HCT116 (cell line): ENCODE measurements around the gene RNF111. TPM values are rescaled to one million over a fixed set of nuclear protein-coding genes. Genes with fewer than 3 reads are reported as not detected.

Experiments
- ATAC-seq: fragments of 200-7000 bp; cut with Tn5 transposase; 2 replicates; pipeline ENCODE4 v1.9.1; 2020; ENCODE audit warnings: mild to moderate bottlenecking, moderate library complexity
- BruUV-seq: library from RNA; stranded (reverse); fragments of 400-500 nt; replicated peaks from 2 replicates; lab custom pipeline; 2021; lab: Mats Ljungman, UMichigan
- CTCF ChIA-PET: fragments of 300-600 bp; sonication (Branson Sonifier 250); formaldehyde crosslinking; loops from one replicate; lab custom pipeline; 2021; ENCODE audit warnings: antibody characterized with exemption; lab: Charles Lee
- POLR2A ChIA-PET: fragments of 300-600, 350-600 bp; sonication (Branson Sonifier 250); formaldehyde crosslinking; loops from one replicate; lab custom pipeline; 2021; ENCODE audit warnings: antibody characterized with exemption; lab: Charles Lee
- RAD21 ChIA-PET, 2 experiments: fragments of 300-600 bp; sonication (Branson Sonifier 250); formaldehyde crosslinking; loops; one replicate each; lab custom pipeline; 2023; ENCODE audit warnings: low total read pairs in 2 of 2; ENCODE audit not compliant: uncharacterized antibody in 2 of 2, unreplicated experiment in 2 of 2, low non-redundant PET in 1 of 2; lab: Charles Lee
- DNase-seq: peaks from one replicate; pipeline ENCODE4 v3.0.0-alpha.2; 2010; ENCODE audit warnings: low read depth, low spot score
- H2AFZ ChIP-seq: fragments of 200-600 bp; shearing (Covaris generic), sonication (generic); 2 replicates; pipeline ENCODE4 v1.6.1; 2017; ENCODE audit warnings: low read depth, mixed run types, mixed read lengths, antibody characterized with exemption, low read length; ENCODE audit not compliant: poor library complexity, severe bottlenecking
- H3K27ac ChIP-seq: 2 replicates; pipeline ENCODE4 v1.5.1; 2012; ENCODE audit warnings: low read depth, low read length
- H3K27me3 ChIP-seq: fragments of 200-600 bp; sonication (generic); 2 replicates; pipeline ENCODE4 v1.6.1; 2016; ENCODE audit warnings: mixed run types, low read length, mixed read lengths; ENCODE audit not compliant: insufficient read depth
- H3K36me3 ChIP-seq, 2 experiments: fragments of 200-500 bp in 1 of 2; fragments of 200-600 bp in 1 of 2; sonication (Bioruptor generic) in 1 of 2; sonication (generic) in 1 of 2; 2 replicates each; pipeline versions ENCODE4 v1.5.1 to v1.6.1; 2014 to 2016; ENCODE audit warnings: low read length in 2 of 2, inconsistent platforms in 1 of 2, mixed read lengths in 1 of 2, mixed run types in 1 of 2; ENCODE audit not compliant: insufficient read depth in 2 of 2, control insufficient read depth in 1 of 2
- H3K4me1 ChIP-seq, 2 experiments: fragments of 200-600 bp in 1 of 2; sonication (generic) in 1 of 2; 2 replicates each; pipeline versions ENCODE4 v1.5.1 to v1.6.1; 2012 to 2017; ENCODE audit warnings: low read length in 2 of 2, inconsistent platforms in 1 of 2, mild to moderate bottlenecking in 1 of 2, mixed read lengths in 1 of 2, mixed run types in 1 of 2, moderate library complexity in 1 of 2; ENCODE audit not compliant: insufficient read depth in 2 of 2, control insufficient read depth in 1 of 2
- H3K4me2 ChIP-seq: fragments of 200-600 bp; sonication (generic); 2 replicates; pipeline ENCODE4 v1.6.1; 2017; ENCODE audit warnings: mixed run types, low read length, mixed read lengths
- H3K4me3 ChIP-seq, 2 experiments: fragments of 200-600 bp in 1 of 2; sonication (generic) in 1 of 2; replicated peaks in 1 of 2; 2 replicates each; pipeline ENCODE4 v1.5.1; 2011 to 2016; ENCODE audit warnings: low read length in 2 of 2, control low read depth in 1 of 2, low read depth in 1 of 2, mild to moderate bottlenecking in 1 of 2, mixed read lengths in 1 of 2, mixed run types in 1 of 2
- H3K79me2 ChIP-seq: fragments of 200-600 bp; sonication (generic); 2 replicates; pipeline ENCODE4 v1.6.1; 2017; ENCODE audit warnings: mild to moderate bottlenecking, mixed run types, low read length, moderate library complexity, mixed read lengths; ENCODE audit not compliant: insufficient read depth
- H3K9ac ChIP-seq: fragments of 200-600 bp; sonication (generic); 2 replicates; pipeline ENCODE4 v1.6.1; 2016; ENCODE audit warnings: low read length, mixed read lengths
- H3K9me2 ChIP-seq: fragments of 200-600 bp; sonication (generic), shearing (Covaris generic); 2 replicates; pipeline ENCODE4 v1.6.1; 2017; ENCODE audit warnings: mixed run types, mild to moderate bottlenecking, moderate library complexity; ENCODE audit not compliant: insufficient read depth
- H3K9me3 ChIP-seq, 2 experiments: fragments of 200-500 bp in 1 of 2; fragments of 200-600 bp in 1 of 2; sonication (Bioruptor generic) in 1 of 2; sonication (generic) in 1 of 2; 2 replicates each; pipeline ENCODE4 v1.6.1; 2014 to 2017; ENCODE audit warnings: low read length in 2 of 2, mixed read lengths in 2 of 2, inconsistent platforms in 1 of 2, low read depth in 1 of 2, mild to moderate bottlenecking in 1 of 2, mixed run types in 1 of 2, moderate library complexity in 1 of 2; ENCODE audit not compliant: control insufficient read depth in 1 of 2, insufficient read depth in 1 of 2
- H4K20me1 ChIP-seq: fragments of 200-600 bp; sonication (generic), shearing (Covaris generic); 2 replicates; pipeline ENCODE4 v1.6.1; 2017; ENCODE audit warnings: mixed run types, mild to moderate bottlenecking, moderate library complexity; ENCODE audit not compliant: insufficient read depth
- CBX3 ChIP-seq: IDR thresholded peaks from 2 replicates; pipeline ENCODE4 v1.6.1; 2012; ENCODE audit warnings: low read depth
- ELF1 ChIP-seq: IDR thresholded peaks from 2 replicates; pipeline ENCODE4 v1.6.1; 2012; ENCODE audit warnings: low read depth, borderline replicate concordance
- EZH2phosphoT487 ChIP-seq: fragments of 200-600 bp; IDR thresholded peaks from 2 replicates; pipeline ENCODE4 v1.6.1; 2018; ENCODE audit warnings: antibody characterized with exemption, borderline replicate concordance
- FOSL1 ChIP-seq: IDR thresholded peaks from 2 replicates; pipeline ENCODE4 v1.6.1; 2012; ENCODE audit warnings: low read depth
- POLR2A ChIP-seq: IDR thresholded peaks from 2 replicates; pipeline ENCODE4 v1.7.0; 2011; ENCODE audit warnings: borderline replicate concordance; ENCODE audit not compliant: insufficient read depth, insufficient read length; ENCODE audit errors: extremely low read depth
- POLR2AphosphoS5 ChIP-seq: IDR thresholded peaks from 2 replicates; pipeline ENCODE4 v1.6.1; 2011; ENCODE audit warnings: mild to moderate bottlenecking, low read depth, low read length, moderate library complexity
- RAD21 ChIP-seq: IDR thresholded peaks from 2 replicates; pipeline ENCODE4 v1.6.1; 2012; ENCODE audit warnings: low read depth, mild to moderate bottlenecking
- SP1 ChIP-seq: IDR thresholded peaks from 2 replicates; pipeline ENCODE4 v1.6.1; 2012; ENCODE audit warnings: low read depth
- ZNF274 ChIP-seq: fragments of 200-500 bp; sonication (Bioruptor generic); IDR thresholded peaks from 2 replicates; pipeline ENCODE4 v1.6.1; 2014; ENCODE audit warnings: mild to moderate bottlenecking, low read depth, low read length, inconsistent platforms
- intact Hi-C: fragments of 100-400 bp; cut with micrococcal nuclease; formaldehyde crosslinking; loops from 2 replicates; pipeline ENCODE4 v1.10.0; 2022
- total RNA-seq: library from RNA; stranded (reverse); gene quantifications from one replicate; pipeline ENCODE4 v1.2.1, GENCODE V29; 2021; ENCODE audit not compliant: unreplicated experiment
- TF ChIP-seq, protein P1 (sequence below), 3 experiments: fragments of 200-600 bp in 1 of 3; sonication (generic) in 1 of 3; IDR thresholded peaks in 2 of 3; conservative IDR thresholded peaks in 1 of 3; 2 replicates each; pipeline ENCODE4 v1.5.1; 2012 to 2017; ENCODE audit warnings: low read depth in 2 of 3, low read length in 2 of 3, antibody characterized with exemption in 1 of 3, borderline replicate concordance in 1 of 3, control low read depth in 1 of 3, mild to moderate bottlenecking in 1 of 3, mixed read lengths in 1 of 3, mixed run types in 1 of 3, moderate library complexity in 1 of 3; ENCODE audit not compliant: insufficient read depth in 1 of 3
- TF ChIP-seq, protein P2 (sequence below): IDR thresholded peaks from 2 replicates; pipeline ENCODE4 v1.6.1; 2012
- TF ChIP-seq, protein P3 (sequence below): IDR thresholded peaks from 2 replicates; pipeline ENCODE4 v1.6.1; 2011; ENCODE audit warnings: mild to moderate bottlenecking, low read length, moderate library complexity; ENCODE audit not compliant: insufficient replicate concordance; ENCODE audit errors: extremely low read depth

The RNF111 gene
- total RNA-seq, 1 experiment from 2014 or later: 31.5 TPM

DNA sequence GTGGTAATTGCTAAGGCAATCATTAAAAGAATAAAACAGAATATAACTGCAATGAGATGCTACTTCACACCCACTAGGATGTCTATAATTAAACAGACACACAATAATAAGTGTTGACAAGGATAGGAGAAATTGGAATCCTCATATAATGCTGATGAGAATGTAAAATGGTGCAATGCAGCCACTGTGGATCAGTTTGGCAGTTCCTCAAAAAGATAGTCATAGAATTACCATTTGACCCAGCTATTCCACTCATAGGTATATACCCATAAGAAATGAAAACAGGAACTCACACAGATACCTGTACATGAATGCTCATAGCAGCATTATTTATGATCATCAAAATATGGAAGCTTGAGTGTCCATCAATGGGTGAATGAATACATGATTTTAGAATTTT lies 9.6 kb upstream of the RNF111 start:
- DNase-seq (no peak), ATAC-seq (no peak)
- no peaks in the 10 kb centered on the region for H3K9me3 ChIP-seq
- ChIA-PET RAD21 (no interaction called here), CTCF (no interaction called here), POLR2A (no interaction called here)
- H2AFZ ChIP-seq: no peak overlapping the region
- no peaks in the 10 kb centered on the region for H3K36me3 ChIP-seq
- H3K4me2 ChIP-seq: no peak overlapping the region
- TF ChIP-seq, protein P1, sequence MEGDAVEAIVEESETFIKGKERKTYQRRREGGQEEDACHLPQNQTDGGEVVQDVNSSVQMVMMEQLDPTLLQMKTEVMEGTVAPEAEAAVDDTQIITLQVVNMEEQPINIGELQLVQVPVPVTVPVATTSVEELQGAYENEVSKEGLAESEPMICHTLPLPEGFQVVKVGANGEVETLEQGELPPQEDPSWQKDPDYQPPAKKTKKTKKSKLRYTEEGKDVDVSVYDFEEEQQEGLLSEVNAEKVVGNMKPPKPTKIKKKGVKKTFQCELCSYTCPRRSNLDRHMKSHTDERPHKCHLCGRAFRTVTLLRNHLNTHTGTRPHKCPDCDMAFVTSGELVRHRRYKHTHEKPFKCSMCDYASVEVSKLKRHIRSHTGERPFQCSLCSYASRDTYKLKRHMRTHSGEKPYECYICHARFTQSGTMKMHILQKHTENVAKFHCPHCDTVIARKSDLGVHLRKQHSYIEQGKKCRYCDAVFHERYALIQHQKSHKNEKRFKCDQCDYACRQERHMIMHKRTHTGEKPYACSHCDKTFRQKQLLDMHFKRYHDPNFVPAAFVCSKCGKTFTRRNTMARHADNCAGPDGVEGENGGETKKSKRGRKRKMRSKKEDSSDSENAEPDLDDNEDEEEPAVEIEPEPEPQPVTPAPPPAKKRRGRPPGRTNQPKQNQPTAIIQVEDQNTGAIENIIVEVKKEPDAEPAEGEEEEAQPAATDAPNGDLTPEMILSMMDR (IDR thresholded peaks at IDR 0.05 in 2 of 3, conservative IDR thresholded peaks at IDR 0.05 in 1 of 3; ENCODE audit: borderline replicate concordance in 1 of 3, insufficient read depth in 1 of 3, low read depth in 2 of 3, low read length in 2 of 3): no peak
- TF ChIP-seq, protein P2, sequence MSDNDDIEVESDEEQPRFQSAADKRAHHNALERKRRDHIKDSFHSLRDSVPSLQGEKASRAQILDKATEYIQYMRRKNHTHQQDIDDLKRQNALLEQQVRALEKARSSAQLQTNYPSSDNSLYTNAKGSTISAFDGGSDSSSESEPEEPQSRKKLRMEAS: no peak
- TF ChIP-seq RAD21 (no peak), SP1 (no peak), EZH2phosphoT487 (no peak), CBX3 (no peak), ZNF274 (no peak), FOSL1 (no peak), POLR2A (no peak), POLR2AphosphoS5 (no peak), ELF1 (no peak)
- TF ChIP-seq, protein P3, sequence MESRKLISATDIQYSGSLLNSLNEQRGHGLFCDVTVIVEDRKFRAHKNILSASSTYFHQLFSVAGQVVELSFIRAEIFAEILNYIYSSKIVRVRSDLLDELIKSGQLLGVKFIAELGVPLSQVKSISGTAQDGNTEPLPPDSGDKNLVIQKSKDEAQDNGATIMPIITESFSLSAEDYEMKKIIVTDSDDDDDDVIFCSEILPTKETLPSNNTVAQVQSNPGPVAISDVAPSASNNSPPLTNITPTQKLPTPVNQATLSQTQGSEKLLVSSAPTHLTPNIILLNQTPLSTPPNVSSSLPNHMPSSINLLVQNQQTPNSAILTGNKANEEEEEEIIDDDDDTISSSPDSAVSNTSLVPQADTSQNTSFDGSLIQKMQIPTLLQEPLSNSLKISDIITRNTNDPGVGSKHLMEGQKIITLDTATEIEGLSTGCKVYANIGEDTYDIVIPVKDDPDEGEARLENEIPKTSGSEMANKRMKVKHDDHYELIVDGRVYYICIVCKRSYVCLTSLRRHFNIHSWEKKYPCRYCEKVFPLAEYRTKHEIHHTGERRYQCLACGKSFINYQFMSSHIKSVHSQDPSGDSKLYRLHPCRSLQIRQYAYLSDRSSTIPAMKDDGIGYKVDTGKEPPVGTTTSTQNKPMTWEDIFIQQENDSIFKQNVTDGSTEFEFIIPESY: no peak
- H3K9me2 ChIP-seq: no peaks in the 10 kb centered on the region
- H3K9ac ChIP-seq: no peak overlapping the region
- H3K27me3 ChIP-seq: no peaks in the 10 kb centered on the region
- no peaks in the 10 kb centered on the region for H4K20me1 ChIP-seq
- intact Hi-C loops: no loop called here
- no peaks in the 10 kb centered on the region for H3K4me1 ChIP-seq
- BruUV-seq: no TSS peak
- H3K79me2 ChIP-seq: no peaks in the 10 kb centered on the region
- no peak overlapping the region for H3K27ac ChIP-seq
- H3K4me3 ChIP-seq: no peak overlapping the region
